NCI-H2196 treated with DMSO at 0.1 percent for 48 hours (cell line): Measurements from ENCODE around the gene GDPD4.

ENCODE experiments used
- DNase-seq: peaks from one replicate; lab custom pipeline; 2025; ENCODE audit not compliant: unreplicated experiment; lab: John Stamatoyannopoulos, UW

Gene GDPD4

GRCh38 chr11:77206264-77207018, 95.0 kb downstream of the GDPD4 start:
- no peak for DNase-seq

DNA sequence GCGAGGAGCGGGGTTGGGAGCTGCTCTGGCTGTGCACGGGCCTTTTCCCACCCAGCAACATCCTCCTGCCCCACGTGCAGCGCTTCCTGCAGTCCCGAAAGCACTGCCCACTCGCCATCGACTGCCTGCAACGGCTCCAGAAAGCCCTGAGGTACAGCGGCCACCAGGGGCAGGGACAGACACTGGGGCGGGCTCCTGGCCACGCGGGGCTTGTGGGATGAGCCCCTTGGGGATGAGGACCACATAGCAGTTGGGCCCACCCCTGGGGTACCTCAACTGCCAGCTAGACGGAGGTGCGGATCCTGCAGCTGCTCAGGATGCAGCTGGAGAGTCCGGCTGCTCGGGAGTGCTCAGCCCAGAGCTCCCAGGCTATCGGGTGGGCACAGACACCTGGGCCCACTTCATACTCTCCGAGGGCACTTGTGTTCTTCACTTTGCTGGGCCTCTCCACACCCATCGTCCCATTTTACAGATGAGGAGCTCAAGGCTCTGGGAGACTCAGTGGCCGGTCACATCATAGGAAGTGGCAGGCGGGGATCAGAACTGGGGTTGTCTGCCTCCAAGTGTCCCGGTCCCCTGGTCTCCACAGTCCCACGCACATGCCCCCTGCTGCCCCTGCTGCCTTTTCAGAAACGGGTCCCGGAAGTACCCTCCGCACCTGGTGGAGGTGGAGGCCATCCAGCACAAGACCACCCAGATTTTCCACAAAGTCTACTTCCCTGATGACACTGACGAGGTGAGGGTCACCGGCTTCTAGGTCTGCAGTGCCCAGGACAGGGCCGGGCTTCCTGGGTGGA, 95.8 kb downstream of the GDPD4 start:
- DNase-seq: no peak

GRCh38 chr11:77204754-77205466, 96.6 kb downstream of the GDPD4 start:
- no peak for DNase-seq

GRCh38 chr11:77203901-77204753, 97.4 kb downstream of the GDPD4 start:
- DNase-seq: no peak

DNA sequence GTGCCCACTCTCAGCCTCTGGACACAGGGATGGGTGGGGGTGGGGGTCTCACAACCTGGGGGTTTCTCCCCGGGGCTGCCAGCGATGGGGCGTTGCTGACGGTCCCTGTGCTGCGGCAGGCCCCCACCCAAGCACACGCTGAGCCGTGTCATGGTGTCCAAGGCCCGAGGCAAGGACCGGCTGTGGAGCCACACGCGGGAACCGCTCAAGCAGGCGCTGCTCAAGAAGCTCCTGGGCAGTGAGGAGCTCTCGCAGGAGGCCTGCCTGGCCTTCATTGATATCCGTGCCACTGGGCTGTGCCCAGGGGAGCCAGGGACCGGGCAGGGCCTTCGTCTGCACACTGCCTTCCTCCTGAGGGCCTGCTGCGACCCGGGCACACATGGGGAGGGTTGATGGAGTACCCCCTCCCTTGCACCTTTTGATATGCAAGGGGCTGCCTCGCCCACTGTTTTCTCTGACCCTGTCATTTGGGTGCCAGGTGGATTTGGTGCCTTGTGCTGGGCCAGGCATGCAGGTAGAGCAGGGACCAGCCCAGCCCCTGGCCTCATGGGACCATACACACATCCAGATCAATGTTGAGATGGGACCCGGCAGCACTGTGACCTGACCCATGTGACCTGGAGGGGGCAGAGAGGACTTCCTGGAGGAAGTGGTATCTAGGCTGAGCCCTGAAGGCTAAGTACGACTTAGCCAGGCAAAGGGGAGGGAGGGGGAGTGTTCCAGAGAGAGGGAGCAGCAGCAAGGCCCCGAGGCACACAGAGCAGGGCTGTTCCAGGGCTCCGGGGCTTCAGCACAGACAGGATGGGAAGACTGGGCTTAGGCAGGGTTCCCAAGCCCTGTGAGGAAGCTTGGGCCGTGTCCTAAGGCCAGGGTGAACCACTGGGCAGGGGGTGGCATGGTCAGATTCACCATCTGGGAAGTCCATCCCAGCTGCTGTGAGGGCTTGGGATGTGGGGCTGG, 98.3 kb downstream of the GDPD4 start:
- no peak for DNase-seq

GRCh38 chr11:77201991-77202841, 99.3 kb downstream of the GDPD4 start:
- no peak for DNase-seq

GRCh38 chr11:77201370-77201769, 100.1 kb downstream of the GDPD4 start:
- DNase-seq: no peak

GRCh38 chr11:77200351-77201268, 100.9 kb downstream of the GDPD4 start:
- DNase-seq: no peak

- DNase-seq: no peak
Measured at GRCh38 chr11:77199137-77199745, 102.2 kb downstream of the GDPD4 start.

DNA sequence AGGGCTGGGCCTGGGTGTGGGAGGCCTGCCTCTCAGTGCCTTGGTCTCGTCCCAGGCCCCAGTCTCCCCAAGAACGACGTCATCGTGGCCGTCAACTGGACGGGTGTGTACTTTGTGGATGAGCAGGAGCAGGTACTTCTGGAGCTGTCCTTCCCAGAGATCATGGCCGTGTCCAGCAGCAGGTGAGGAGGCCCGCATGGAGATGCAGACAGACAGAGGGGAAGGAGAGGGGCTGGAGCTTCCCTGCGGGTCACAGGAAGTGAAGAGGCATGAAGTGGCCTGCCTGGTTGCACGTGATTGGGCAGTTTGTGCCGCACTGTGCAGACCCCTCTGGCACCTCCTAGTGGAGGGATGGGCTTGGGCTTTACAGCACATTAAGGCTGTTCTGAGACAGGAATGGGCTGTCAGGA, 103.0 kb downstream of the GDPD4 start:
- no peak for DNase-seq

- no peak for DNase-seq
Measured at GRCh38 chr11:77197626-77198320, 103.7 kb downstream of the GDPD4 start.

GRCh38 chr11:77196961-77197360, 104.5 kb downstream of the GDPD4 start:
- no peak for DNase-seq

GRCh38 chr11:77195071-77195755, 106.3 kb downstream of the GDPD4 start:
- no peak for DNase-seq

DNA sequence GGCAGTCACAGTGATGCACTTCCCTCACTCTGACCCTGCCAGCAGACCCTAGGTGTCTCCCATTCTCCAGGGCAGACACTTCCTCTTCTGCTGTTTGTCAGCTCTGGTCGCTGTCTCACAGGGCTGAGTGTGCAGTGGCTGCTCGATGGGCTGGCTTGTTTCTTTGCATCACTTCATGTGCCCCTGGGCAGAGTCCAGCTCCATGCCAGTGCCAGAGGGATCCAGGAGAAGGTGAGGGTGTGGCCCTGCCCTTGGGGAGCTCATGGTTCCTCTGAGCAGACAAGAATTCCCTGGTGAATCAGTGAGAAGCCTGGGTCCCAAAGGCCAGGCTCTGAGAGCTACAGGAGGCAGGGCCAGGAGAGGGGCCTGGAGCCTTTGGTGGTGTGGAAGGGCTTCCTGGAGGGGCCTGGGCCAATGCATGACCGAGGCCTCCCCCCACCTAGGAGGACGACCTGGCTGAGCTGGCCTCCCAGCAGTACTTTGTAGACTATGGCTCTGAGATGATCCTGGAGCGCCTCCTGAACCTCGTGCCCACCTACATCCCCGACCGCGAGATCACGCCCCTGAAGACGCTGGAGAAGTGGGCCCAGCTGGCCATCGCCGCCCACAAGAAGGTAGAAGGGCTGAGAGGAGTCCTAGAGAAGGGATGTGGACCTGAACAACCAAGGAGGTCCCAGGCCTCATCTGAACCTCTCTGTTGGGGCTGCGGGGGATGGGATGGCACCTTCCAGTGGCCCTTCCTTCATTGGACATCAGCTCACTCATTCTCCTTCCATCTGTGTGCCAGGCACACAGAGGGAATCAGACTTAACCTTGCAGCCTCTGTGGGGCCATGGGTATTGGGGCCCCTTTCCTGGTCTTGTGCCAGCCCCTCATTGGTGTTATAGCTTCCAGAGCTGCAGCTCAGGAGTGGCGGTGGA, 107.3 kb downstream of the GDPD4 start:
- DNase-seq: no peak

- no peak for DNase-seq
Measured at GRCh38 chr11:77193167-77193566, 108.3 kb downstream of the GDPD4 start.
